WERI-Rb-1 (cell line): Measurements from ENCODE around the gene MBD4.
A peak's percentile ranks its signal among the peaks of the same experiment; 100 is the strongest.

Experiments
- DNase-seq: peaks from one replicate; pipeline ENCODE4 v3.0.0-alpha.2; 2020
- H3K27ac ChIP-seq: fragments of 250-450 bp; sonication (Bioruptor Pico); 2 replicates; pipeline ENCODE4 v1.5.1; 2020; ENCODE audit warnings: mild to moderate bottlenecking, moderate library complexity
- H3K27me3 ChIP-seq: fragments of 250-450 bp; sonication (Bioruptor Pico); 2 replicates; pipeline ENCODE4 v1.5.1; 2021; ENCODE audit warnings: mild to moderate bottlenecking, low read depth, moderate library complexity; ENCODE audit not compliant: insufficient read depth, severe bottlenecking
- H3K36me3 ChIP-seq: fragments of 250-450 bp; sonication (Bioruptor Pico); 2 replicates; pipeline ENCODE4 v1.5.1; 2020; ENCODE audit warnings: mild to moderate bottlenecking, moderate library complexity
- H3K4me3 ChIP-seq: 2 replicates; pipeline ENCODE4 v1.5.1; 2011; ENCODE audit warnings: low read depth, mild to moderate bottlenecking, control low read depth, low read length
- H3K9me3 ChIP-seq: fragments of 250-450 bp; sonication (Bioruptor Pico); 2 replicates; pipeline ENCODE4 v1.5.1; 2021; ENCODE audit warnings: mild to moderate bottlenecking, moderate library complexity; ENCODE audit not compliant: severe bottlenecking
- TF ChIP-seq, protein P1 (sequence below): IDR thresholded peaks from 2 replicates; pipeline ENCODE4 v1.5.1; 2011; ENCODE audit warnings: low read depth, mild to moderate bottlenecking, control low read depth, inconsistent platforms, low read length

MBD4 gene

GRCh38 chr3:129474984-129475804 is 35.4 kb upstream of the MBD4 start:
- DNase-seq: no peak
- TF ChIP-seq, protein P1, sequence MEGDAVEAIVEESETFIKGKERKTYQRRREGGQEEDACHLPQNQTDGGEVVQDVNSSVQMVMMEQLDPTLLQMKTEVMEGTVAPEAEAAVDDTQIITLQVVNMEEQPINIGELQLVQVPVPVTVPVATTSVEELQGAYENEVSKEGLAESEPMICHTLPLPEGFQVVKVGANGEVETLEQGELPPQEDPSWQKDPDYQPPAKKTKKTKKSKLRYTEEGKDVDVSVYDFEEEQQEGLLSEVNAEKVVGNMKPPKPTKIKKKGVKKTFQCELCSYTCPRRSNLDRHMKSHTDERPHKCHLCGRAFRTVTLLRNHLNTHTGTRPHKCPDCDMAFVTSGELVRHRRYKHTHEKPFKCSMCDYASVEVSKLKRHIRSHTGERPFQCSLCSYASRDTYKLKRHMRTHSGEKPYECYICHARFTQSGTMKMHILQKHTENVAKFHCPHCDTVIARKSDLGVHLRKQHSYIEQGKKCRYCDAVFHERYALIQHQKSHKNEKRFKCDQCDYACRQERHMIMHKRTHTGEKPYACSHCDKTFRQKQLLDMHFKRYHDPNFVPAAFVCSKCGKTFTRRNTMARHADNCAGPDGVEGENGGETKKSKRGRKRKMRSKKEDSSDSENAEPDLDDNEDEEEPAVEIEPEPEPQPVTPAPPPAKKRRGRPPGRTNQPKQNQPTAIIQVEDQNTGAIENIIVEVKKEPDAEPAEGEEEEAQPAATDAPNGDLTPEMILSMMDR: no peak

GRCh38 chr3:129473769-129474152 is 34.0 kb upstream of the MBD4 start:
- DNase-seq: no peak
- H3K9me3 ChIP-seq: no peaks in the 10 kb centered on the region

More at GRCh38 chr3:129474984-129475804, 35.4 kb upstream of the MBD4 start:
- peaks cover 36% of the 10 kb centered on the region for H3K36me3 ChIP-seq
- no peaks in the 10 kb centered on the region for H3K9me3 ChIP-seq
- H3K27me3 ChIP-seq: no peaks in the 10 kb centered on the region
- no peak overlapping the region for H3K4me3 ChIP-seq
- H3K27ac ChIP-seq: no peak overlapping the region

DNA sequence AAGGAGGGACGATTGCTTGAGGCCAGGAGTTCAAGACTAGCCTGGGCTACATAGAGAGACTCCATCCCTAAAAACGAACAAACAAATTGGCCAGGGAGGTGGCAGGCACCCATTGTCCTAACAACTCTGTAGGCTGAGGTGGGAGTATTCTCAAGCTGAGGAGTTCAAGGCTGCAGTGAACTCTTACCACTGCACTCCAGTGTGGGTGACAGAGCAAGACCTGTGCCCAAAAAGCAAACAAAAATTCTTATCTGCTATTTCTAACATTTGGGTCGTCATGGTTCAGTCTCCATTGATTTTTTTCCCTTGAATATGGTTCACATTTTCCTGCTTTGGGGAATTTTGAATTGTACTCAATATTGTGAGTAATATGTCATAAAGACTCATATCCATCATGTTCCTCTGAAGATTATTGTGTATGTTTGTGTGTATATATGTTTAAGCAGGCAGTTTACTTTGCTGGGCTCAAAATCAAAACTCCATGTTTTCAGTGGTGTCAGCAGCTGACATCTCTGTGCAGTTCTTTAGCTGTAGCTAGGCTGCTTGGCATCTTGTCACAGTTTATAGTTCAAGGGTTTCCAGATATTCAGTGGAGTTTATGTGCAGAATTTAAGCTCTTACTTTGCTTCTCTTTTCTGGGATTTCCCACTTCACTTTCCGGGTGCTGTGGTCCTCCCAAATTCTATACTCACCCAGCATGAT is 33.5 kb upstream of the MBD4 start:
- peaks cover 19% of the 10 kb centered on the region for H3K36me3 ChIP-seq
- H3K9me3 ChIP-seq: no peaks in the 10 kb centered on the region
- DNase-seq: no peak
- H3K4me3 ChIP-seq: no peak overlapping the region
- TF ChIP-seq, protein P1: no peak
- no peaks in the 10 kb centered on the region for H3K27me3 ChIP-seq
- no peak overlapping the region for H3K27ac ChIP-seq

More at GRCh38 chr3:129473769-129474152, 34.0 kb upstream of the MBD4 start:
- Histone ChIP-seq H3K36me3 (peaks cover 24% of the 10 kb centered on the region), H3K4me3 (no peak overlapping the region), H3K27me3 (no peaks in the 10 kb centered on the region), H3K27ac (no peak overlapping the region)
- TF ChIP-seq, protein P1: no peak

DNA sequence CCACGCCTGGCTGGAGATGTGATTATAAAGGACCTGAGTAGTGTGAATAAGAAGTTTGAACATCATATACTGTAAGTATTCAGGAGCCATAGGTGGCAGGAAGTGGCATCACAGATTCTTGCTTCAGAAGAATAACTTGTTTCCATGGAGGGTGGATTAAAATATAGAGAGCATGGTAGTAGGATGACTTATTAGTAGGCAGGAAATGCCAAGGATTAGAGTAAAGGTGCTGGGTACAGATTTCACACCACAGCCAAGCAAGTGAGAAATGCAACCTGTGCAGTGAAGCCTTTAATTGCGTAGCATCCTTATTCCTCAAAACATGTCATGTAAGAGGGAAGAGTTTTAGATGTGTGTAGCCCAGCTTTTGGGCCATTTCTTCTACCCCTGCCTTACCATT is 31.1 kb upstream of the MBD4 start:
- DNase-seq: no peak
- H3K4me3 ChIP-seq: no peak overlapping the region
- H3K27me3 ChIP-seq: no peaks in the 10 kb centered on the region
- H3K9me3 ChIP-seq: no peaks in the 10 kb centered on the region
- no peak overlapping the region for H3K27ac ChIP-seq
- peaks cover 8% of the 10 kb centered on the region; the same call in 1 of the 2 replicates for H3K36me3 ChIP-seq
- TF ChIP-seq, protein P1: no peak

DNA sequence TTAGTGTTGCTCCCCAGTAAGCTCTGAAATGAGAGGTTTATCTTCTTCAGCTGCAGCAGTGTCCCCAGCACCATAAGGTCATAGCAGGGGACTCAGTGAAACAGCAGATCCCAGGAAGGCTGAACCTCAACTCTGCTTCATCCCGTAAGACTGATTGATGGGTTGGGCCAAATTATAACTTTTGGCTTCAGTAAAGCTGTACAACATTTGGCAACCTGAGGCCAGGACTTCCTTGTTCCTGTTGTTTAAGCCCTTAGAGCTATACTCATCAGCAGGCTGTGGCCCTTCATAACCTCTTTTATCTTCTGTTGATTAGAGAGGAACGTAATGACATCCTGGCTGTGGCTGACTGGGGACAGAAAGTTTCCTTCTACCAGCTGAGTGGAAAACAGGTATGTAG is 29.3 kb upstream of the MBD4 start:
- Histone ChIP-seq H3K4me3 (no peak overlapping the region; the same call in 1 of the 2 replicates), H3K27ac (peak overlapping the region; percentile 65), H3K27me3 (no peaks in the 10 kb centered on the region), H3K9me3 (no peaks in the 10 kb centered on the region), H3K36me3 (peaks cover 8% of the 10 kb centered on the region)
- TF ChIP-seq, protein P1: no peak
- DNase-seq: peak; percentile 70
